ENCODE results near the gene ITGAV.

ITGAV gene

GRCh38 chr2:186617771-186618170, 27.9 kb downstream of the ITGAV start:
- H3K4me1 Mint-ChIP-seq: no peaks in the 10 kb centered on the region
- H3K4me3 Mint-ChIP-seq: no peak overlapping the region
- H3K36me3 Mint-ChIP-seq: peaks cover 3% of the 10 kb centered on the region
- H3K27ac Mint-ChIP-seq: no peak overlapping the region
- H3K27me3 Mint-ChIP-seq: no peaks in the 10 kb centered on the region
- H3K9me3 Mint-ChIP-seq: no peaks in the 10 kb centered on the region
- no peak for ATAC-seq

- Mint-ChIP-seq H3K27ac (no peak overlapping the region), H3K4me3 (no peak overlapping the region), H3K27me3 (no peaks in the 10 kb centered on the region), H3K4me1 (no peaks in the 10 kb centered on the region), H3K36me3 (peaks cover 13% of the 10 kb centered on the region), H3K9me3 (no peaks in the 10 kb centered on the region)
- ATAC-seq: no peak
Observed at GRCh38 chr2:186618696-186619095, 28.8 kb downstream of the ITGAV start.

GRCh38 chr2:186623084-186623483, 33.2 kb downstream of the ITGAV start:
- no peak for ATAC-seq
- Mint-ChIP-seq H3K9me3 (no peaks in the 10 kb centered on the region), H3K27me3 (no peaks in the 10 kb centered on the region), H3K27ac (no peak overlapping the region), H3K36me3 (peaks cover 20% of the 10 kb centered on the region), H3K4me3 (no peak overlapping the region), H3K4me1 (no peaks in the 10 kb centered on the region)

- peaks cover 20% of the 10 kb centered on the region for H3K36me3 Mint-ChIP-seq
- no peak overlapping the region for H3K4me3 Mint-ChIP-seq
- no peaks in the 10 kb centered on the region for H3K27me3 Mint-ChIP-seq
- no peaks in the 10 kb centered on the region for H3K9me3 Mint-ChIP-seq
- ATAC-seq: no peak
- no peak overlapping the region for H3K27ac Mint-ChIP-seq
- H3K4me1 Mint-ChIP-seq: no peaks in the 10 kb centered on the region
Observed at GRCh38 chr2:186624276-186624675, 34.4 kb downstream of the ITGAV start.

GRCh38 chr2:186629250-186629996, 39.6 kb downstream of the ITGAV start:
- Mint-ChIP-seq H3K4me3 (no peak overlapping the region), H3K27me3 (no peaks in the 10 kb centered on the region), H3K4me1 (no peaks in the 10 kb centered on the region), H3K27ac (no peak overlapping the region), H3K9me3 (no peaks in the 10 kb centered on the region), H3K36me3 (peaks cover under 1% of the 10 kb centered on the region)
- ATAC-seq: no peak

GRCh38 chr2:186632417-186632816, 42.6 kb downstream of the ITGAV start:
- H3K4me1 Mint-ChIP-seq: no peaks in the 10 kb centered on the region
- H3K27ac Mint-ChIP-seq: no peak overlapping the region
- H3K36me3 Mint-ChIP-seq: no peaks in the 10 kb centered on the region
- no peaks in the 10 kb centered on the region for H3K27me3 Mint-ChIP-seq
- H3K4me3 Mint-ChIP-seq: no peak overlapping the region
- no peak for ATAC-seq
- H3K9me3 Mint-ChIP-seq: no peaks in the 10 kb centered on the region

- no peak overlapping the region for H3K4me3 Mint-ChIP-seq
- no peaks in the 10 kb centered on the region for H3K36me3 Mint-ChIP-seq
- no peak for ATAC-seq
- peaks cover under 1% of the 10 kb centered on the region for H3K4me1 Mint-ChIP-seq
- no peaks in the 10 kb centered on the region for H3K9me3 Mint-ChIP-seq
- H3K27ac Mint-ChIP-seq: no peak overlapping the region
- no peaks in the 10 kb centered on the region for H3K27me3 Mint-ChIP-seq
Observed at GRCh38 chr2:186634701-186635100, 44.8 kb downstream of the ITGAV start.

GRCh38 chr2:186636800-186637496, 47.1 kb downstream of the ITGAV start:
- Mint-ChIP-seq H3K27ac (no peak overlapping the region), H3K9me3 (no peaks in the 10 kb centered on the region), H3K27me3 (no peaks in the 10 kb centered on the region), H3K36me3 (no peaks in the 10 kb centered on the region), H3K4me1 (peaks cover 5% of the 10 kb centered on the region), H3K4me3 (no peak overlapping the region)
- ATAC-seq: peak; percentile 39

GRCh38 chr2:186637497-186637800, 47.6 kb downstream of the ITGAV start:
- Mint-ChIP-seq H3K4me3 (no peak overlapping the region), H3K27me3 (no peaks in the 10 kb centered on the region), H3K36me3 (no peaks in the 10 kb centered on the region), H3K9me3 (no peaks in the 10 kb centered on the region), H3K27ac (no peak overlapping the region), H3K4me1 (peaks cover 5% of the 10 kb centered on the region)
- ATAC-seq: peak; percentile 61

- no peak for ATAC-seq
- no peak overlapping the region for H3K27ac Mint-ChIP-seq
Observed at GRCh38 chr2:186639939-186640338, 50.1 kb downstream of the ITGAV start.

GRCh38 chr2:186641132-186641806, 51.4 kb downstream of the ITGAV start:
- no peaks in the 10 kb centered on the region for H3K9me3 Mint-ChIP-seq
- H3K27me3 Mint-ChIP-seq: no peaks in the 10 kb centered on the region
- ATAC-seq: no peak
- peaks cover 5% of the 10 kb centered on the region for H3K4me1 Mint-ChIP-seq
- no peak overlapping the region for H3K4me3 Mint-ChIP-seq
- H3K36me3 Mint-ChIP-seq: peaks cover 5% of the 10 kb centered on the region
- no peak overlapping the region for H3K27ac Mint-ChIP-seq

More at GRCh38 chr2:186639939-186640338, 50.1 kb downstream of the ITGAV start:
- no peak overlapping the region for H3K4me3 Mint-ChIP-seq
- H3K9me3 Mint-ChIP-seq: no peaks in the 10 kb centered on the region
- peaks cover 5% of the 10 kb centered on the region for H3K36me3 Mint-ChIP-seq
- H3K27me3 Mint-ChIP-seq: no peaks in the 10 kb centered on the region
- peaks cover 5% of the 10 kb centered on the region for H3K4me1 Mint-ChIP-seq

- peaks cover 5% of the 10 kb centered on the region for H3K36me3 Mint-ChIP-seq
- no peaks in the 10 kb centered on the region for H3K27me3 Mint-ChIP-seq
- no peaks in the 10 kb centered on the region for H3K9me3 Mint-ChIP-seq
- H3K27ac Mint-ChIP-seq: no peak overlapping the region
- no peak overlapping the region for H3K4me3 Mint-ChIP-seq
- ATAC-seq: peak; percentile 47
- H3K4me1 Mint-ChIP-seq: peaks cover 5% of the 10 kb centered on the region
Observed at GRCh38 chr2:186641807-186642321, 52.0 kb downstream of the ITGAV start.

GRCh38 chr2:186644791-186645190, 54.9 kb downstream of the ITGAV start:
- peaks cover 4% of the 10 kb centered on the region for H3K4me1 Mint-ChIP-seq
- no peak overlapping the region for H3K4me3 Mint-ChIP-seq
- peaks cover 5% of the 10 kb centered on the region for H3K36me3 Mint-ChIP-seq
- no peaks in the 10 kb centered on the region for H3K9me3 Mint-ChIP-seq
- no peak overlapping the region for H3K27ac Mint-ChIP-seq
- no peak for ATAC-seq
- no peaks in the 10 kb centered on the region for H3K27me3 Mint-ChIP-seq

- H3K36me3 Mint-ChIP-seq: peaks cover 5% of the 10 kb centered on the region
Observed at GRCh38 chr2:186645999-186646398, 56.1 kb downstream of the ITGAV start.

GRCh38 chr2:186648130-186648529, 58.3 kb downstream of the ITGAV start:
- Mint-ChIP-seq H3K27me3 (no peaks in the 10 kb centered on the region), H3K36me3 (peaks cover 5% of the 10 kb centered on the region), H3K27ac (no peak overlapping the region), H3K4me3 (no peak overlapping the region), H3K4me1 (no peaks in the 10 kb centered on the region), H3K9me3 (no peaks in the 10 kb centered on the region)
- no peak for ATAC-seq

More at GRCh38 chr2:186645999-186646398, 56.1 kb downstream of the ITGAV start:
- no peak for ATAC-seq
- Mint-ChIP-seq H3K27me3 (no peaks in the 10 kb centered on the region), H3K27ac (no peak overlapping the region), H3K4me3 (no peak overlapping the region), H3K9me3 (no peaks in the 10 kb centered on the region), H3K4me1 (no peaks in the 10 kb centered on the region)

Data from stimulated activated memory B cell treated with anti-CD40 and anti-IgM and Interleukin-4, amounts not matched to agents 10 μg/mL and 1 μg/mL and 100 μg/mL, for 72 hours (primary cell).